ENCODE results near the gene FAM135A. TPM values are rescaled to one million over a fixed set of nuclear protein-coding genes. Genes with fewer than 3 reads are reported as not detected.
A peak's percentile ranks its signal among the peaks of the same experiment; 100 is the strongest.

FAM135A gene
- total and polyA plus RNA-seq, 9 of the 15 experiments (the other 6 are each of a cell fraction or from before 2014, with no cell fraction given), result 7.4 to 32.9 (median 19.2) TPM

DNA sequence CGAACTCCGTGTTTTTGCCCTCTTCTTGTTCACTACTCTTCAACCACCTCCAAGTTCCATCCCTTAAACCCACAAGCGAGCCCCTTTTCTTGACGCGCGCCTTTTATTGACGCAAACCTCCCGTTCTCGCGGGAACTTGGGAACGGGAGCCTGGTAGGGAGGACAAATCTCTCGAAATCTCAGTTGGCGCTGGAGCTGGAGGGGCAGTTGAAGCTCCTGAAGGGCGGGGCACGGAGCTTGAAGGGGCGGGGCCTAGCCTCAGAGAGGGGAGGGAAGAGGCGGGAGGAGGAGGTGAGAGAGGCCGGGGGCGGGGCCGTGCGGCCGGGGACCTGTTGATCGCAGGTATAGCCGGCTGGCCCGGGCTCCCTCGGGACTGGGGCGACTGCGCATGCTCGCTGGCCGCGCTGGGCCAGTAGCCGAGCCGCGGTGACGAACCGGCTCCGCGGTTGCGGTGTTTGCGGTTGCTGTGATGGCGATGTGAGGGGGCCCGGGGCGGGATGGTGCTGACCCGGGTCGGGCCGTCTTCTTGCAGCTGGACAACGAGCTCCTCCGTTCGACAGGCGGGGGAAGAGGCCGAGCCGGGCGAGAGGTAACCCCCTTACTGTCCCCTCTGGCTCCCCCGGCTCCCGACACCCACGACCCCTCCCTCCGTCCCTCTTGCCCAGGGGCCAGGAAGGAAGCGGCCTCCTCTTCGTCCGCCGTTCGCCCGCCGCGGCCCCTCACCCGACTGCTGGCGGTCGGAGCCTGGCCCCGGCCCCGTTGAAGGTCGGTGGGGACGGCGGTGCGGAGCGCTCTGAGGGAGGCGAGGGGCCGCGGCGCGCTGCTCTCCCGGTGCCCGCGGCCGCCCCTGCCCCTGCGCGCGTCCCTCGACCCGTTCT lies at the start of gene FAM135A (continued):
- no peak for TF ChIP-seq ZNF586 (CRISPR knock-in tag; conservative IDR thresholded peaks at IDR 0.05)
- TF ChIP-seq ZNF639 (CRISPR knock-in tag; conservative IDR thresholded peaks at IDR 0.05 in 1 of 2, IDR thresholded peaks at IDR 0.05 in 1 of 2), result no peak
- no peak for TF ChIP-seq TAL1 (IDR thresholded peaks at IDR 0.05)
- TF ChIP-seq E4F1 (CRISPR knock-in tag; IDR thresholded peaks at IDR 0.05; ENCODE audit: borderline replicate concordance), result no peak
- no peak for TF ChIP-seq MEF2A (IDR thresholded peaks at IDR 0.05; ENCODE audit: control insufficient read depth, low read depth, low read length)
- peak; percentile 99 for TF ChIP-seq ZBTB1 (CRISPR knock-in tag; IDR thresholded peaks at IDR 0.05; ENCODE audit: borderline replicate concordance, low read depth)
- no peak for TF ChIP-seq HDAC8 (tag; IDR thresholded peaks at IDR 0.05)
- TF ChIP-seq, protein P1, sequence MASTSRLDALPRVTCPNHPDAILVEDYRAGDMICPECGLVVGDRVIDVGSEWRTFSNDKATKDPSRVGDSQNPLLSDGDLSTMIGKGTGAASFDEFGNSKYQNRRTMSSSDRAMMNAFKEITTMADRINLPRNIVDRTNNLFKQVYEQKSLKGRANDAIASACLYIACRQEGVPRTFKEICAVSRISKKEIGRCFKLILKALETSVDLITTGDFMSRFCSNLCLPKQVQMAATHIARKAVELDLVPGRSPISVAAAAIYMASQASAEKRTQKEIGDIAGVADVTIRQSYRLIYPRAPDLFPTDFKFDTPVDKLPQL (IDR thresholded peaks at IDR 0.05; ENCODE audit: extremely low read depth, insufficient read length), result peak; percentile 87
- peak; percentile 79 for TF ChIP-seq DIDO1 (tag; IDR thresholded peaks at IDR 0.05; ENCODE audit: low read depth)
- TF ChIP-seq PCBP1 (IDR thresholded peaks at IDR 0.05; ENCODE audit: low read depth, low read length, poor library complexity, severe bottlenecking), result no peak
- TF ChIP-seq ZNF436 (CRISPR knock-in tag; IDR thresholded peaks at IDR 0.05), result no peak
- no peak for TF ChIP-seq ZNF212 (CRISPR knock-in tag; IDR thresholded peaks at IDR 0.05)
- no peak for TF ChIP-seq KLF16 (IDR thresholded peaks at IDR 0.05)
- no peak for TF ChIP-seq ZNF253 (CRISPR knock-in tag; conservative IDR thresholded peaks at IDR 0.05)
- no peak for TF ChIP-seq OTX1 (CRISPR knock-in tag; IDR thresholded peaks at IDR 0.05)
- no peak for TF ChIP-seq MEF2D (tag; conservative IDR thresholded peaks at IDR 0.05; ENCODE audit: low read depth)
- TF ChIP-seq COPS2 (conservative IDR thresholded peaks at IDR 0.05), result no peak
- TF ChIP-seq NRF1 (conservative IDR thresholded peaks at IDR 0.05 in 1 of 2, IDR thresholded peaks at IDR 0.05 in 1 of 2), result peak; percentile 92 to 93
- no peak for TF ChIP-seq SP2 (IDR thresholded peaks at IDR 0.05; ENCODE audit: extremely low read depth, low read depth, low read length, poor library complexity, severe bottlenecking)
- peak; percentile 81 for TF ChIP-seq RBFOX2 (IDR thresholded peaks at IDR 0.05; ENCODE audit: low read depth, low read length)
